ENCODE results near the gene HIBADH. TPM values are rescaled to one million over a fixed set of nuclear protein-coding genes. Genes with fewer than 3 reads are reported as not detected.

Gene HIBADH
- total and polyA plus RNA-seq, 2 of the 4 experiments (the other 2 are of a cell fraction): 36.6 to 52.5 TPM

GRCh38 chr7:27564881-27565482 is 97.7 kb downstream of the HIBADH start:
- Histone ChIP-seq H3K4me1 (ENCODE audit: control insufficient read depth, insufficient read depth, low read length) (no peaks in the 10 kb centered on the region), H3K9me1 (ENCODE audit: insufficient read depth, low read length) (0 out of 2 replicates have a peak, but pooled peaks cover 2% of the 10 kb centered on the region), H4K8ac (ENCODE audit: low read depth in 2 of 2, low read length in 2 of 2) (no peak overlapping the region), H2BK120ac (ENCODE audit: low read depth, low read length) (no peak overlapping the region), H3K27ac (ENCODE audit: insufficient read depth, low read length) (no peak overlapping the region), H2BK15ac (ENCODE audit: low read depth, low read length) (no peak overlapping the region; the same call in 2 of the 3 replicates), H3K14ac (replicated peaks; ENCODE audit: low read depth, low read length) (no peak overlapping the region), H3K18ac (ENCODE audit: low read depth, low read length) (no peak overlapping the region), H3K4me3 (ENCODE audit: insufficient read depth, low read depth, low read length) (no peak overlapping the region), H3K79me1 (ENCODE audit: low read depth in 1 of 2, low read length in 2 of 2) (no peaks in the 10 kb centered on the region), H2AK5ac (ENCODE audit: low read depth, low read length) (no peak overlapping the region), H4K91ac (ENCODE audit: insufficient read depth, low read depth, low read length) (no peak overlapping the region), H2BK5ac (ENCODE audit: low read depth, low read length, poor library complexity, severe bottlenecking) (no peak overlapping the region), H3K56ac (ENCODE audit: extremely low read depth, insufficient read depth, low read length) (no peak overlapping the region), H3K4me2 (ENCODE audit: low read depth, low read length) (no peak overlapping the region), H3K9me3 (ENCODE audit: control insufficient read depth, insufficient read depth, low read length) (peaks cover 2% of the 10 kb centered on the region; the same call in 1 of the 2 replicates), H3K23ac (ENCODE audit: low read depth, low read length) (no peak overlapping the region), H3K27me3 (ENCODE audit: control insufficient read depth, insufficient read depth, low read length) (no peaks in the 10 kb centered on the region), H4K5ac (ENCODE audit: low read depth, low read length) (no peak overlapping the region), H3K9ac (ENCODE audit: low read depth, low read length) (no peak overlapping the region), H4K20me1 (ENCODE audit: insufficient read depth, low read length) (no peaks in the 10 kb centered on the region), H3K4ac (ENCODE audit: low read depth, low read length) (no peak overlapping the region), H3K36me3 (ENCODE audit: control insufficient read depth, insufficient read depth, low read length) (no peaks in the 10 kb centered on the region), H2AK9ac (replicated peaks; ENCODE audit: low read depth, low read length, poor library complexity) (no peak overlapping the region), H2BK20ac (ENCODE audit: low read depth, low read length) (no peak overlapping the region), H2AFZ (replicated peaks; ENCODE audit: low read length, poor library complexity) (no peak overlapping the region)
- dilution Hi-C loops (cut with HindIII; ENCODE audit: low sequenced_read_pairs, unreplicated experiment): no loop called here
- intact Hi-C loops (cut with micrococcal nuclease): loop anchor here (10.0 kb wide), 1 partner anchor 200 kb away; no protein-coding TSS in a partner anchor
- no TSS peak for BruUV-seq (replicated peaks)
- no CpG with 5 or more reads among the region's 4 CpGs for WGBS, 2 experiments (ENCODE audit: extremely low coverage in 2 of 2, insufficient read length in 1 of 2)
- in situ Hi-C loops (cut with MboI; ENCODE audit: low sequenced_read_pairs): no loop called here
- TF ChIP-seq RAD21 (IDR thresholded peaks at IDR 0.05; ENCODE audit: low read length) (no peak), CHD1 (IDR thresholded peaks at IDR 0.05; ENCODE audit: low read depth, low read length) (no peak), CTCF (conservative IDR thresholded peaks at IDR 0.05; ENCODE audit: low read depth, low read length) (no peak), BHLHE40 (IDR thresholded peaks at IDR 0.05; ENCODE audit: low read depth, low read length) (no peak), CEBPB (IDR thresholded peaks at IDR 0.05; ENCODE audit: low read depth, low read length) (no peak), POLR2A (IDR thresholded peaks at IDR 0.05; ENCODE audit: low read depth, low read length) (no peak), MAZ (IDR thresholded peaks at IDR 0.05; ENCODE audit: borderline replicate concordance, low read depth, low read length) (no peak), RFX5 (IDR thresholded peaks at IDR 0.05; ENCODE audit: low read depth, low read length) (no peak), NFE2L2 (IDR thresholded peaks at IDR 0.05; ENCODE audit: low read depth, low read length) (no peak), FOS (IDR thresholded peaks at IDR 0.05; ENCODE audit: low read depth, low read length) (no peak)
- TF ChIP-seq, protein P1, sequence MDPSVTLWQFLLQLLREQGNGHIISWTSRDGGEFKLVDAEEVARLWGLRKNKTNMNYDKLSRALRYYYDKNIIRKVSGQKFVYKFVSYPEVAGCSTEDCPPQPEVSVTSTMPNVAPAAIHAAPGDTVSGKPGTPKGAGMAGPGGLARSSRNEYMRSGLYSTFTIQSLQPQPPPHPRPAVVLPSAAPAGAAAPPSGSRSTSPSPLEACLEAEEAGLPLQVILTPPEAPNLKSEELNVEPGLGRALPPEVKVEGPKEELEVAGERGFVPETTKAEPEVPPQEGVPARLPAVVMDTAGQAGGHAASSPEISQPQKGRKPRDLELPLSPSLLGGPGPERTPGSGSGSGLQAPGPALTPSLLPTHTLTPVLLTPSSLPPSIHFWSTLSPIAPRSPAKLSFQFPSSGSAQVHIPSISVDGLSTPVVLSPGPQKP (IDR thresholded peaks at IDR 0.05; ENCODE audit: borderline replicate concordance, low read depth, low read length): no peak
- no peak for DNase-seq
- ChIA-PET CTCF (no interaction called here), POLR2A (ENCODE audit: unreplicated experiment) (no interaction called here)
- ATAC-seq (ENCODE audit: low read depth): no peak

Measured in IMR-90 (cell line).